SK-N-SH treated with all-trans-retinoic acid at 6 μM for 48 hours (cell line): ENCODE results near the gene C4B.
"Not testable (repeated sequence)": the region's sequence is repeated elsewhere in the genome, so short reads cannot be mapped to it uniquely, and the experiment has no call there.

ENCODE experiments used
- CSRNP3 ChIP-seq: fragments of 250-450 bp; sonication (Bioruptor Pico); IDR thresholded peaks from 2 replicates; pipeline ENCODE4 v1.5.1; 2021; ENCODE audit warnings: mild to moderate bottlenecking, moderate library complexity
- ESRRG ChIP-seq: fragments of 250-450 bp; sonication (Bioruptor Pico); IDR thresholded peaks from 2 replicates; pipeline ENCODE4 v1.6.1; 2021; ENCODE audit warnings: mild to moderate bottlenecking
- PATZ1 ChIP-seq: fragments of 250-450 bp; sonication (Bioruptor Pico); IDR thresholded peaks from 2 replicates; pipeline ENCODE4 v1.8.0; 2020; ENCODE audit warnings: mild to moderate bottlenecking, moderate library complexity, borderline replicate concordance
- POU6F1 ChIP-seq: fragments of 250-450 bp; sonication (Bioruptor Pico); IDR thresholded peaks from 2 replicates; pipeline ENCODE4 v1.8.0; 2021; ENCODE audit warnings: low read depth, mild to moderate bottlenecking, moderate library complexity, borderline replicate concordance
- RARB ChIP-seq: fragments of 250-450 bp; sonication (Bioruptor Pico); IDR thresholded peaks from 2 replicates; pipeline ENCODE4 v1.8.0; 2021; ENCODE audit warnings: mild to moderate bottlenecking, moderate library complexity
- TSHZ2 ChIP-seq: fragments of 250-450 bp; sonication (Bioruptor Pico); IDR thresholded peaks from 2 replicates; pipeline ENCODE4 v1.5.0; 2020; ENCODE audit warnings: mild to moderate bottlenecking, moderate library complexity
- ZFP3 ChIP-seq: fragments of 250-450 bp; sonication (Bioruptor Pico); IDR thresholded peaks from 2 replicates; pipeline ENCODE4 v1.5.0; 2020; ENCODE audit warnings: mild to moderate bottlenecking, moderate library complexity
- ZNF565 ChIP-seq: fragments of 450-650 bp; formaldehyde crosslinking; conservative IDR thresholded peaks from 2 replicates; pipeline ENCODE4 v1.5.0; 2020; ENCODE audit warnings: low read depth, mild to moderate bottlenecking, moderate library complexity
- ZNF70 ChIP-seq: fragments of 450-650 bp; formaldehyde crosslinking; IDR thresholded peaks from 2 replicates; pipeline ENCODE4 v1.5.0; 2020; ENCODE audit warnings: mild to moderate bottlenecking, moderate library complexity
- ZNF8 ChIP-seq: fragments of 450-650 bp; formaldehyde crosslinking; IDR thresholded peaks from 2 replicates; pipeline ENCODE4 v1.5.0; 2020; ENCODE audit warnings: mild to moderate bottlenecking, moderate library complexity

- not testable (repeated sequence) for TF ChIP-seq ZNF565 (CRISPR knock-in tag); PATZ1 (CRISPR knock-in tag); ZNF8 (CRISPR knock-in tag); ESRRG (CRISPR knock-in tag); ZFP3 (CRISPR knock-in tag); TSHZ2 (CRISPR knock-in tag); POU6F1; CSRNP3 (CRISPR knock-in tag); ZNF70; RARB (CRISPR knock-in tag)
These were observed 1.5 kb upstream of the C4B start for GRCh38 chr6:32012941-32013617.
